HUES6 (cell line): ENCODE data around the gene TMEM191C.
"Not testable (repeated sequence)": the region's sequence is repeated elsewhere in the genome, so short reads cannot be mapped to it uniquely, and the experiment has no call there.

ENCODE experiments used
- H3K27ac ChIP-seq: 2 replicates; pipeline ENCODE4 v1.7.0; 2013; ENCODE audit warnings: low read depth, mild to moderate bottlenecking, low read length, inconsistent platforms
- H3K27me3 ChIP-seq: 2 replicates; pipeline ENCODE4 v1.6.1; 2013; ENCODE audit warnings: low read length; ENCODE audit not compliant: control insufficient read depth, insufficient read depth
- H3K36me3 ChIP-seq: 2 replicates; pipeline ENCODE4 v1.6.1; 2013; ENCODE audit warnings: low read length; ENCODE audit not compliant: control insufficient read depth, insufficient read depth
- H3K4me1 ChIP-seq: 2 replicates; pipeline ENCODE4 v1.6.1; 2013; ENCODE audit warnings: low read length; ENCODE audit not compliant: control insufficient read depth, insufficient read depth
- H3K4me3 ChIP-seq: 2 replicates; pipeline ENCODE4 v1.5.1; 2013; ENCODE audit warnings: low read depth, low read length
- H3K9ac ChIP-seq: one replicate; pipeline ENCODE4 v1.6.1; 2013; ENCODE audit warnings: mild to moderate bottlenecking, low read length
- H3K9me3 ChIP-seq: 2 replicates; pipeline ENCODE4 v1.6.1; 2013; ENCODE audit warnings: low read depth, low read length; ENCODE audit not compliant: control insufficient read depth, insufficient read depth

TMEM191C gene

DNA sequence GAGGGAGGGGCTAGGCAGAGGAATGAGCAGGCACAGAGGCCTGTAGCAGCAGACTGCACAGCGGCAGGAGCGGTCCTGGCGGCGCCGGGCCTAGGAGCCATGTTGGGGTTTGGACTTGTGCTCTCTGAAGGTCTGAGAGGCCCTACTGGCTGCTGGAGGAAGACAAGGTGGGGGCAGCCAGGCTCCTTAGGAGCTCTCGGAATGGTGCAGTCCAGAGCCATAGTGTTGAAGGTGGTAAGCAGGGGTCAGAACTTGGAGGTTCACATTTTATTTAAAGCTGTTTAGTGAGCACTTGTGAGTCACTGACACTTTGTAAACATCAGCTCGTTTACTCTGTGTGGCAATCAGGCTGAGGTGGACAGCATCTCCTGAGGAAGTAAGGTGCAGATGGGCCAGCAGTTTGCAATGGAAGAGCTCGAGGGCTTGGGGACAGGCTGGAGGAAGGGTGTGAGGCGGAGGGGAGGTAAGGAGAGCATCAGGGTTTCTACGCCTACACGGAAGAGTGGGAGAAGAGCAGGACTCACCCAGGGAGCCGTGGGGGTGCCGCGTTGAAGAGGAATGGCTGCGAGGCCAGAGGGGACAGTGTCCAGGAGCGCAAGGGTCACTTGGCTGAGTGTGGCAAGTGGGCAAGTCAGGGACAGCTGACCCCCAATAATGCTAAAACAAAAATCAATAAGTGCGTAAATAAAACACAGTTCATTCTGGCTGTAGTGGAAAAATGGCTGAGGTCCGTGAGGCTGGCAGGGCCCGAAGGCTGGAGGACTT is 10.0 kb upstream of the TMEM191C start:
- H3K4me1 ChIP-seq, result peaks cover 22% of the 10 kb centered on the region
- H3K9me3 ChIP-seq, result no peaks in the 10 kb centered on the region
- no peak overlapping the region for H3K27ac ChIP-seq
- no peaks in the 10 kb centered on the region for H3K27me3 ChIP-seq
- no peak overlapping the region for H3K4me3 ChIP-seq
- H3K9ac ChIP-seq, result no peak overlapping the region
- H3K36me3 ChIP-seq, result no peaks in the 10 kb centered on the region

DNA sequence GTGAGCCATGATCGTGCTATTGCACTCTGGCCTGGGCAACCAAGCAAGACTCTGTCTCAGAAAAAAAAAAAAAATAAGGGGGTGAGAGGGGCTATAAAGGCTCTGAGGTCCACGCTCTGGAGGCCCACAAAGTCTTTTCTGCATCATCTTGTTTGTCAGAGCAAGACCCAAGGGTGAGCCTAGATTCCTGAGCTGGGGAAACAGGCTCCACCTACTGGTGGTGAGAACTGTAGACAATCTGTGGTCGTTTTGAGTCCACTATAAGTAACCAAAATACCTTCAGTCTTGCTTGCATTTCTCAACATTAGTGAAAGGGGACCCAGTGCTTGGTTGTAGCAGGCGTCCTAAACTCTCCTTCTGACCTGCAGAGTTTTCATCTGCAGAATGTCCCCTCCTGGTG is 4.5 kb upstream of the TMEM191C start:
- H3K4me1 ChIP-seq, H3K4me3 ChIP-seq, H3K27me3 ChIP-seq, H3K9ac ChIP-seq, H3K27ac ChIP-seq, H3K36me3 ChIP-seq, H3K9me3 ChIP-seq: not testable (repeated sequence)

DNA sequence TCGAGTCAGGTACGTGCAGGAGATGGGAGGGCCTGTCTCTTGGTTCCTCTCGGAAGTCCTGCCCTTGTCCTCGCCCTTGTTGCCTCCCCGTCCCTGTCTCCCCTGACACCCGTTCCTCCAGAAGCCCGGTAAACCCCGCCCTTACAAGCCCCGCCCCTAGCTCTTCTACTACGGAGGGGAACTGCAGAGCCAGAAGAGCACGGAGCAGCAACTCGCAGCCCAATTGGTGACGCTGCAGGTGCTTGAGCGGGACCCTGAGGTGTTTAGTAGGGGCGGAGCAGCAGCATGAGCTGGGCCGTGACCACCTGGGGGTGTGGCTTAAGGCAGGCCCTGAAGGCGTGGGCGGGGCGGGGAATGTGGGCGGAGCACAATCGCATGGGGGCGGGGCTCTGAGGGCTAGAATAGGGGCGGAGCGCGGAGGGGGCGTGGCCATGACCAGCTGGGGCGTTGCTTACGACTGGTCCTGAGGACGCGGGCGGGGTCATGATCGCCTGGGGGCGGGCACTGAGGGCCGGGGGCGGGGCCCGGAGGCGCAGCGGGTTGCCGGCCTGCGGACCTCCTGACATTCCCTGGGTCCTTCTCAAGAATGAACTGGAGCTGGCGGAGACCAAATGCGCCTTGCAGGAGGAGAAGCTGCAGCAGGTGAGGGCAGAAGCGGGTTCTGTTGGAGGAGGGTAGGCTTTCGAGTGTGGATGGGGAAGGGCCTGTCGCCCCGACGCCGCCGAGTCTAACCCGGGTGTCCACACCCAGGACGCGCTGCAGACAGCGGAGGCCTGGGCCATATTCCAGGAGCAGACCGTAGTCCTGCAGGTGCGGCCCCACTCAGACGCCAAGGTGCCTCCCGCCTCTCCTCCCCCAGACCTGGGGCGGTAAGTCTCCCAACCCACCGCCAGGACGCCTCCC is 1.3 kb downstream of the TMEM191C start:
- H3K4me1 ChIP-seq, H3K36me3 ChIP-seq, H3K9me3 ChIP-seq, H3K27me3 ChIP-seq, H3K9ac ChIP-seq, H3K27ac ChIP-seq: not testable (repeated sequence)
- H3K4me3 ChIP-seq, result peak overlapping the region; percentile 47

DNA sequence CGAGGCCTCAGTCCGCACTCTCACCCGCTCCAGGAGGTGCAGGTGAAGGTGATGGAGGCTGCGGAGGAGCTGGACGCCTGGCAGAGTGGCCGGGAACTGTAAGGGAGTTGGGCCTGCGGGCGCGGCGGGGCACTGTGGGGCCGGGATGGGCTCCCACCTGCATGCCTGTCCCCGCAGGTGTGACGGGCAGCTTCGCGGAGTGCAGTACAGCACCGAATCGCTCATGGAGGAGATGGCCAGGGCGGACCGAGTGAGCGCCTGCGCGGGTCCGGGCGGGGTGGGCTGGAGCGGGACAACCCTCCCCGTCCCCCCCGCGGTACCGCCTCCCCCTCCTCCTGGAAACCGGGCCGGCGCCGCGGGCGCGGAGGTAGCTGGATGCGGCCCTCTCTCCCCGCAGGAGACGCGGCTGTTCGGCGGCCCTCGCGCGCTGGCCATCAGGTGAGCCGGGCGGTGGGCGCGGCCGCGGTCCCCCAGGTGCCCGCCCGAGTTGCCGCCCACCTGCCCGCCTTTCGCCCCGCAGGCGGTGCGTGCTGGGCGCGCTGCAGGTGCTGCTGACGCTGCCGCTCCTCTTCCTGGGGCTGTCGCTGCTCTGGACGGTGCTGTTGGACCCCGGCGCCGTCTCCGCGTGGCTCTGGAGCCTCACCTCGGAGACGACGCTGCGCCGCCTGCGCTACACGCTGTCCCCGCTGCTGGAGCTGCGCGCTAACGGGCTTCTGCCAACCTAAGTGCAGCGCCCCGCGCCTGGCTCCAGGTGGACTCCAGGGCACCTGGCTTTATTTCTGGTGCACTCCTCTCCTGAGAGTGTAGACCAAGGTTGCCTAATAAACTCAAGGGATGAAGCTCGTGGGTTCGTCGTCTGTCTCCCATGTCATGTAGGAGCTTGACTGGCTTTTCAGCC is 2.2 kb downstream of the TMEM191C start:
- H3K9me3 ChIP-seq, H3K36me3 ChIP-seq, H3K27ac ChIP-seq, H3K9ac ChIP-seq, H3K27me3 ChIP-seq, H3K4me3 ChIP-seq, H3K4me1 ChIP-seq: not testable (repeated sequence)

DNA sequence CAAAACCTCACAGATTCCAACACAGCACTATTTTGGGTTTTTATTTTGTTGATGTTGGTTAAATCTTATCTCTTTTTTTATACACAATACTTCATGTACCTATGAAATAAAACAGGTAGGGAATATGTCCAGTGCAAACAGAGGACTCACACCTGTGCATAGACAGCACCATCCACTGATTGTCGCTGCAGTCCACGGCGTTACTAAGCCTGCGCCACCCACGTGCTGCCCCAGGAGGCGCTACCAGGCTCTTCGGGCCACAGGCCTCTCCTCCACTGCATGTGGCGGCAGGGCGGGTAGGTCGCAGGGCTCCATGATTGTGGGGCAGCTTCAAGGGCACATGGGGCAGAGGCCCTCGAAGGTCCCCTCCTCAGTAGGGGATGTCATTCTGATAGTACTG is 5.8 kb downstream of the TMEM191C start:
- H3K9me3 ChIP-seq, H3K36me3 ChIP-seq, H3K4me1 ChIP-seq, H3K9ac ChIP-seq, H3K27me3 ChIP-seq, H3K27ac ChIP-seq, H3K4me3 ChIP-seq: not testable (repeated sequence)

DNA sequence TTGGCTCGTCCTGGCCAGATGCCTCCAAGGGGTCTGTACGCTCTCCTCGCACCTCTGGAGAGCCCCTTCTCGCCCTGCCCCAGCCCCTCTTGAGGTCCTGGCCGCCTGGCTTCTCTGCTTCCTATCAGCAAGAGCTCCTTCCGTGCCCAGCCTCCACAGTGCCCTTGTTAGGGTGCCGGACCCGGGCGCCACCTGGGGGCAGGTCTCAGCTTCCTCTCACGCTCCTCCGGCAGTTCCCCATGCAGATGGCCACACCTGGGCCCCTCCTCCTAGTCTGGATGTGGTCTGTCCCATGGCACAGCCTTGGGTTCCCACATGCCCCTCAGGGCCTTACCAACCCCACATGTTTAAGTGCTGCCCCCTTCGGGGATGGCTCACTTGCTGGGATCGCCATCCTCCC is 6.5 kb downstream of the TMEM191C start:
- not testable (repeated sequence) for H3K36me3 ChIP-seq, H3K27ac ChIP-seq, H3K4me1 ChIP-seq, H3K9ac ChIP-seq, H3K4me3 ChIP-seq, H3K27me3 ChIP-seq, H3K9me3 ChIP-seq

DNA sequence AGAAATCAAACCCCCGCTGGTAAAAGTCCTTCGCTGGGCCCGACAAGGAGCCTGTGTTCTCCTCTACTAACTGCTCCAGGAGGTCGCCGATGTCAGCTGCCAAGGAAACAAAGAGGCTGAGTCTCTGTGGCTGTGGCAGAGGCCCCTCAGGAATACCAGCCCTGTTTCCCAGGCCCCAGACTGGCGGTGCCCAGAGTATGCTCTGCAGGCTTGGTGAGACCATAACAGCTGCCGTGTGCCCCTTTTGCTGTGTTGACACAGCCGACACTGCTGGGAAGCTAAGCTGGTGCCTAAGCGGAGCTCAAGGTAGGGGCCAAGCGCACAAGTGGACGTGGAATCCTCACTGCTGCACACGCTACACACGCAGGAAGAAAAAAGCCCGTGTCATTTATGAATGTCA is 16.9 kb downstream of the TMEM191C start:
- H3K36me3 ChIP-seq, H3K9ac ChIP-seq, H3K9me3 ChIP-seq, H3K4me1 ChIP-seq, H3K27ac ChIP-seq, H3K27me3 ChIP-seq, H3K4me3 ChIP-seq: not testable (repeated sequence)

DNA sequence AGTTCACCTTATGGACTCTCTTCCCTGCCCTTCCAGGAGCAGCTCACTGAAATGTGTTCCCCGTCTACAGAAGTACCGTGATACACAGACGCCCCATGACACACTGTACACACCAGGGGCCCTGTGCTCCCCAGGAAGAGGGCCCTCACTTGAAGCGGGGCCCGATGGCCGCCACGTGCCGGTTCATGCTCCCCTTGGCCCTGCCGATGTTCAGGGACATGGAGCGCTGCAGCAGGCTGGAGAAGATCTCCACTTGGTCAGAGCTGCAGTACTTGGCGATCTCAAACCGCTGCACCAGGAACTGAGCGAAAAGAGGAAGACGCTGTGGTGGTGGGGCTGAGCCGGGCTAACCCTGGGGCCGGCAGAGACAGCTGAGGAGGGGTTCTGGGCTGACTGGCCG is 20.5 kb downstream of the TMEM191C start:
- H3K9ac ChIP-seq, H3K4me3 ChIP-seq, H3K9me3 ChIP-seq, H3K4me1 ChIP-seq, H3K36me3 ChIP-seq, H3K27ac ChIP-seq, H3K27me3 ChIP-seq: not testable (repeated sequence)

DNA sequence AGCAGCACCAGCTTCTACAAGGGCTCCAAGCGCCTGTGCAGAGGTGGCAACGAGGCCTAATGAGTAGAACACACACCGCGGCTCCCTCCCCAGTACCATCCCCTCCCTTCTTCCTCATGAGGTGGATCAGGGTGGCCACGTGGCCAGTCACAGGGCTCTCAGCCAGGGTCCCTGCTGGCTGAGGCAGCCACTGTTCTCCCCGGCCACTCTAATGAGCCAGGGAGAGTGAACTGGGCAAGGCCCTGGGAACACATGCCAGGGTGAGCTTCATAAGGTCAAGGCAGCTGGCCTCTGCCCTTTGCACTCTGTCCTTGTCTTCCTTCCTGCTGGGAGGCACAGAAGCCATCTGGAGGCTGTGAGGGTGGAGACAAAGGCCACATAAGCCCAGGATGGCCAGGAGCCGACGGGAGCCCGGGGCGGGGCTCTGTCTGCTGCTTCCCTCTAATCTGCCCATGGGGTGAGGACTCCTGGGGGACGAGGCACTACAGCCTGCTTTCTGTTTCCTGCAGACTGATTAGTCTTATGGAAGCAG is 22.0 kb downstream of the TMEM191C start:
- H3K4me1 ChIP-seq, H3K27ac ChIP-seq, H3K9me3 ChIP-seq, H3K9ac ChIP-seq, H3K4me3 ChIP-seq, H3K27me3 ChIP-seq, H3K36me3 ChIP-seq: not testable (repeated sequence)

DNA sequence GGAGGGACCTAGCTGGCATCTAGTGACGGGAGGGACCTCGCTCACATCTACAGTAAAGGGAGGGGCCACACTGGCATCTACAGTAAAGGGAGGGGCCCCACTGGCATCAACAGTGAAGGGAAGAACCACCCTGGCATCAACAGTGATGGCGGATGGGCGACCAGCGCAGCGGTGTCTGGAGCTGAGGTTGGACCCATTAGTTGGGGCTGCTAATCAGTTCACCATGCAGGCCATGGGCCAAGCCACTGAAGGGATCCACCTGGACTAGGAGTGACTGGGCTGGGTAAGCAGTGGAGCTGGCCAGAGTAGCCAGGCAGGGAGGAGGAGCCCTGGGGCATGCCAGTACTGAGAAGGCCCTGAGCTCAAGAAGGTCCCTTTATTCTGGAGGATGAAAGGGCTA is 23.4 kb downstream of the TMEM191C start:
- not testable (repeated sequence) for H3K9me3 ChIP-seq, H3K9ac ChIP-seq, H3K36me3 ChIP-seq, H3K27ac ChIP-seq, H3K4me1 ChIP-seq, H3K4me3 ChIP-seq, H3K27me3 ChIP-seq

DNA sequence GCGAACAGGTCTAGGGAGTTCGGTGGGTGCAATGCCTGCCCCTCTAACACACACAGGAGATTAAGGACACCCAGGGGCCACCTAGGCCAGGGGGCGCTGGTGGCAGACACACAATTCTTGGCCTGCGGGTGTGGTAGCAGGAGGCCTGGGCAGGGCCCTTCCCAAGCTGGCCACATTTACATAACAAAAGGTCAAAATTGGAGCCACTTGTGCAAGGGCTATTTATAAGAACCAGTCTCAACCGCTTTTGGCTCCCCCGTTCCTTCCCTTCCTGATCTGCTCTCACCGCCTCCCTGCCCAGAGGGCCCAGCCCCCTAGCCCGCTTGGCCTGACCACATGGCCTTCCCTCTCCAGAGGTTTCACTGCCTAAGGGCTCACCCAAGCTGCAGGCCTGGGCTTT is 25.1 kb downstream of the TMEM191C start:
- not testable (repeated sequence) for H3K4me1 ChIP-seq, H3K9me3 ChIP-seq, H3K4me3 ChIP-seq, H3K36me3 ChIP-seq, H3K27ac ChIP-seq, H3K9ac ChIP-seq, H3K27me3 ChIP-seq
